Testis (tissue), 2 donors: Measurements from ENCODE around the gene THEMIS.

Source experiments
- POLR2A ChIP-seq: fragments of 450-650 bp; IDR thresholded peaks from one replicate; pipeline ENCODE4 v1.6.1; 2017; ENCODE audit warnings: antibody characterized with exemption, mild to moderate bottlenecking, moderate library complexity
- TF ChIP-seq, protein P1 (sequence below), 3 experiments: fragments of 450-650 bp in 2 of 3; fragments of 200-600 bp in 1 of 3; sonication (generic) in 1 of 3; IDR thresholded peaks; one replicate each; pipeline ENCODE4 v1.5.1; 2016 to 2019; ENCODE audit warnings: antibody characterized with exemption in 3 of 3, mild to moderate bottlenecking in 2 of 3, moderate library complexity in 1 of 3

DNA sequence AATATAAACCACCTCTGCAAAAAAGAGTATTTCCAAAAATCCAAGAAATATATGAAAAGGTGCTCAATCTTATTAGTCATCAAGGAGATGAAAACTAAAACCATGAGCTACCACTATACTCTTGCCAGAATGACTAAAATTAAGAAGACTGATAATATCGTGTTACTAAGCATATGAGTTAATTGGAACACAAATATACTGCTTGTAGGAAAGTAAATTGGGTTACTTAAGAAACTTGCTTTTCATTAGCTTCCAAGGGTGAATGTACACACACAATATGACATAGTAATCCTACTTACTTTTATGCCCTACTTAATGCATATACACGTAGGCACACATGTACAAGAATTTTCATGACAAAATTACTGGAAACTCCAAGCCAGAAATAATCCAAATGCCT is 3.4 kb downstream of the THEMIS start:
- TF ChIP-seq, protein P1, sequence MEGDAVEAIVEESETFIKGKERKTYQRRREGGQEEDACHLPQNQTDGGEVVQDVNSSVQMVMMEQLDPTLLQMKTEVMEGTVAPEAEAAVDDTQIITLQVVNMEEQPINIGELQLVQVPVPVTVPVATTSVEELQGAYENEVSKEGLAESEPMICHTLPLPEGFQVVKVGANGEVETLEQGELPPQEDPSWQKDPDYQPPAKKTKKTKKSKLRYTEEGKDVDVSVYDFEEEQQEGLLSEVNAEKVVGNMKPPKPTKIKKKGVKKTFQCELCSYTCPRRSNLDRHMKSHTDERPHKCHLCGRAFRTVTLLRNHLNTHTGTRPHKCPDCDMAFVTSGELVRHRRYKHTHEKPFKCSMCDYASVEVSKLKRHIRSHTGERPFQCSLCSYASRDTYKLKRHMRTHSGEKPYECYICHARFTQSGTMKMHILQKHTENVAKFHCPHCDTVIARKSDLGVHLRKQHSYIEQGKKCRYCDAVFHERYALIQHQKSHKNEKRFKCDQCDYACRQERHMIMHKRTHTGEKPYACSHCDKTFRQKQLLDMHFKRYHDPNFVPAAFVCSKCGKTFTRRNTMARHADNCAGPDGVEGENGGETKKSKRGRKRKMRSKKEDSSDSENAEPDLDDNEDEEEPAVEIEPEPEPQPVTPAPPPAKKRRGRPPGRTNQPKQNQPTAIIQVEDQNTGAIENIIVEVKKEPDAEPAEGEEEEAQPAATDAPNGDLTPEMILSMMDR (IDR thresholded peaks at IDR 0.05) = no peak
- no peak for TF ChIP-seq POLR2A
